Putamen (tissue), 1 donor: ENCODE measurements around the gene DDX39A.
"Not testable (repeated sequence)": the region's sequence is repeated elsewhere in the genome, so short reads cannot be mapped to it uniquely, and the experiment has no call there.

Source experiments
- DNase-seq: peaks from one replicate; pipeline ENCODE4 v3.0.0-alpha.2; 2016; ENCODE audit warnings: low spot score

DDX39A gene

DNA sequence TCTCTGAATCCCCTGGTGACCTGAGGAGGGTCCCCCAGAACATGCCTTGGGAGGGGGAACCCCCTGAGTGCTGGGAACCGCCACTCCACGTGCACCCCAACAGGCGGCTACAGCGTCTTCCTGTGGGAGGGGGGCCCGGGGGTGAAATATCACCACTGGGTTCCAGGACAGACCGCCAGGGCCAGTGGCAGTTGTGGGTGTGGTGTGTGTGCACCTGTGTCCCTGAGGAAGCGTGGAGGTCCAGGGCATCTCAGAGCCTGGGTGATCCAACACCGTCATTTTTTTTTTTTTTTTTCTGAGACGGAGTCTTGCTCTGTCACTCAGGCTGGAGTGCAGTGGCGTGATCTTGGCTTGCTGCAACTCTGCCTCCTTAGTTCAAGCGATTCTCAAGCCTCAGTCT is 33.6 kb downstream of the DDX39A start:
- DNase-seq, result no peak

GRCh38 chr19:14383661-14384555 is 35.2 kb downstream of the DDX39A start:
- DNase-seq, result no peak

DNA sequence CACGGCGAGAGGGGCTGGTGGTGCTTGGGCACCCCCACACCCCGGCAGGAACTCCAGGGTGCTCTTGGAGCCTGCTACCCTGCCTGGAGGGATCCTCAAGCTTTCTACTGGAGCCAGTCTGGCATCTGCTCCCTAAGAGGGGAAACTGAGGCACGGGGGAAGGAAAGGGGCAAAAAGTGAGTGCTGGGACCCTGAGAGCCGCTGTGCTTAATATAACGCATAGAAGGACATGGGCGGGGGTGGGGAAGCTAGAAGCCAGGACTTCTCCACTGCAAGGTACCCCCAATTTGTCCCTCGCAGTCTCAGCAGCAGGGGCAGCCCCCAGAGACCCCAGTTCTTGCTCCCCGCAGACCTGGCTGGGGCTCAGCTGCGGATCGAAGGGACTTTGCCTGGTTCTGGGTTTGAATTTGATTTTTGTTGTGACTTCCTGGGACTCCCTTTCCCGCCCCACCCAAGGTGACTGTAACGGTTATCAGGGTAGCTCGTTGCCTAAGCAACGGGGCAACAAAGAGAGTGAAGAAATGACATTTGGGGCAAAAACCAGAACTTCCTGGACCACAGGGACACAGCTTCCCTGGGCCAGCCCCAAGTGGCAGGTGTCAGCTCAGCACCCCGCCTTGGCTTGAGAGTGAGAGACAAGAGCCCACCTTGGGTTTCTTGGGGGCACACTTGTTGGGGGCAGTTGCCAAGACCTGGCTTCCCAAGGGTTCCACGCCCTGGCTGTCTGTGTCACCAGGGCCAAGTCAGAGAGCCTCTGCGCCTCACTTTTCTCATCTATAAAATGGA is 37.3 kb downstream of the DDX39A start:
- DNase-seq, result no peak

GRCh38 chr19:14379294-14380065 is 39.7 kb downstream of the DDX39A start:
- no peak for DNase-seq

GRCh38 chr19:14378890-14379289 is 40.3 kb downstream of the DDX39A start:
- no peak for DNase-seq

- DNase-seq, result no peak
Measured at GRCh38 chr19:14377883-14378328, 41.2 kb downstream of the DDX39A start.

GRCh38 chr19:14375582-14376291 is 43.4 kb downstream of the DDX39A start:
- no peak for DNase-seq

DNA sequence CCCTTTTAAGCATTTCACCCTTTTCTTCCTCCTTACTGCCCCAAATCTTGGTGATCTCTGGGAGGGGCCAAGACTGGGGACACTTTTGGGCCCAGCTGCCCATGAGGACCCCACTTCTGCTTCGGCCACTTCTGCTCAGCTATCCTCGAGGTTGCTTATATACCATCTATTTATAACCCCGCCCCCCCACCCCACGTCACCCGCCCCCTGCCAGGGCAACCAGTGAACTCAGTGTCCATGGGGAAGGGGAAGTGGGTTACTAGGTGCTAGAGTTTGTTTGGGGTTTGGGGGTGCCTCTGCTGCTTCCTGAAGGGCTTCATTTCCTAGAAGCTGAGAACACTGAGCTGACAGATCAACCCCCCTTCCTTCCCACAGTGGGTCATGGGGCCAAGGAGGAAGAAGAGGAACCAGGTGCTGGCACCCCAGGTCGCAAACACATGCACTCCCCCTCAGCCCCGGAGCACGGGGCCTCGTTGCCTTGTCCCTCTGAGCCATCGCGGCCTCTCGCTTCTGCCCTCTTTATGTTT is 44.0 kb downstream of the DDX39A start:
- DNase-seq, result no peak

DNA sequence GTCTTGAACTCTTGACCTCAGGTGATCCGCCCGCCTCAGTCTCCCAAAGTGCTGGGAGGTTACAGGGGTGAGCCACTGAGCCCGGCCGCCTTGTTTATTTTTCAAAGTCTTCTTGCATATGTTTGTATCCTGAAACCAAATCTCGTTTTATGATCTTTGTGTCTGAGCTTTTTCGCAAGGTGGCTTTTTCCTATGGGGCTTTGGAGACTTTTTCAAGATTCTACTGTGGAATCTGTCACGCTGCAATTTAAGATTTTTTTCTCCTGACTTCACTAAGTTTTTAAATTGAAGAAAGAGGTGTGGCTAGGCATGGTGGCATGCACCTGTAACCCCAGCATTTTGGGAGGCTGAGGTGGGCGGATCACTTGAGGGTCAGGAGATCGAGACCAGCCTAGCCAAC is 44.8 kb downstream of the DDX39A start:
- DNase-seq, result not testable (repeated sequence)

DNA sequence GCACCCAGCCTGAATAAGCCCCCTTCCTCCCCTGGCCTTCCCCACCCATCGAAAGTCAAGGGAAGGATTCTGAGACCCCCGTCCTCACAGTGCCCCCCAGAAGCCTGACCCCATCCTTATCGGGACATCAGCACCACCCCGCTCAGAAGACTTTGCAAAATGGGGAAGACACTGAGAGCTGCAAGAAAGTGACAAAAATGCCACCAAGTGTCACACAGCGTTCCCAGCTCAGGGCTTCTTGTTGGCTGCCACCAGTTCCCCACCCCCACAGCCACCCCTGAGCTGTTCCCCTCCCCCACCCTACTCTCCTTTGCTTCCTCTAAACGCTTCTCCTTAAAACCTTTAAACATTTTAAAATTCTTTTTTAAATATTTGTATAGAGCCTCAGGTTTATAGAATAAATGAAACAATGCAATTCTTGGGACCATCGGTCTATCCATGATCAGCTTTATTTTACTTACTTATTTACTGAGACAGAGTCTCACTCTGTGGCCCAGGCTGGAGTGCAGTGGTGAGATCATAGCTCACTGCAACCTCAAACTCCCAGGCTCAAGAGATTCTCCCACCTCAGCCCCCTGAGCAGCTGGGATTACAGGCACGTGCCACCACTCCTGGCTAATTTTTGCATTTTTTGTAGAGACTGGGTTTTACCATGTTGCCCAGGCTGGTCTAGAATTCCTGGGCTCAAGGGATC is 46.6 kb downstream of the DDX39A start:
- not testable (repeated sequence) for DNase-seq

DNA sequence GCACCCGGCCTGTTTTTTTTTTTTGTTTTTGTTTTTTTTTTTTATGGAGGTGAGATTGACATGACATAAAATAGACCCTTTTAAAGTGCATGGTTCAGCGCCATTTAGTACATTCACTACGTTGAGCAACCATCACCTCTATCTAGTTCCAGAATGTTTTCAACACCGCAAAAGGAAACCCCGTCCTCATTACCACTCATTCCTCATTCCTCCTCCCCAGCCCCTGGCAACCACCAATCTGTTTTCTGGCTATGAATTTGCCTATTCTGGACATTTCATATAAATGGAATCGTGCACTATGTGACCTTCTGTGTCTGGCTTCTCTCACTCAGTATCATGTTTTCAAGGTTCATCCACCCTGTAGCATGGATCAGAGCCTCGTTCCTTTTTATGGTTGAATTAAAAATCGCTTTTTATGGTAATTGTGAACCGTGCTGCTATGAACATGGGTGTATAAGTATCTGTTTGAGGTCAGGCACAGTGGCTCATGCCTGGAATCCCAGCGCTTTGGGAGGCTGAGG is 47.8 kb downstream of the DDX39A start:
- no peak for DNase-seq

DNA sequence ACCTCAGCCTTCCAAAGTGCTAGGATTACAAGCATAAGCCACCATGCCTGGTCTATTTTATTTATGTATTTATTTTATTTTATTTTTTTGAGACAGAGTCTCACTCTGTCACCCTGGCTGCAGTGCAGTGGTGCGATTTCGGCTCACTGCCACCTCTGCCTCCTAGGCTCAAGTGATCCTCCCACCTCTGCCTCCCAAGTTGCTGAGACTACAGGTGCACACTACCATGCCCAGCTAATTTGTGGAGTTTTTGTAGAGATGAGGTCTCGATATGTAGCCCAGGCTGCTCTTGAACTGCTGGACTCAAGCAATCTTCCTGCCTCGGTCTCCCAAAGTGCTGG is 48.2 kb downstream of the DDX39A start:
- no peak for DNase-seq

- no peak for DNase-seq
Measured at GRCh38 chr19:14370169-14370939, 48.8 kb downstream of the DDX39A start.

- DNase-seq, result no peak
Measured at GRCh38 chr19:14369399-14370168, 49.6 kb downstream of the DDX39A start.

- no peak for DNase-seq
Measured at GRCh38 chr19:14368011-14368513, 51.1 kb downstream of the DDX39A start.

DNA sequence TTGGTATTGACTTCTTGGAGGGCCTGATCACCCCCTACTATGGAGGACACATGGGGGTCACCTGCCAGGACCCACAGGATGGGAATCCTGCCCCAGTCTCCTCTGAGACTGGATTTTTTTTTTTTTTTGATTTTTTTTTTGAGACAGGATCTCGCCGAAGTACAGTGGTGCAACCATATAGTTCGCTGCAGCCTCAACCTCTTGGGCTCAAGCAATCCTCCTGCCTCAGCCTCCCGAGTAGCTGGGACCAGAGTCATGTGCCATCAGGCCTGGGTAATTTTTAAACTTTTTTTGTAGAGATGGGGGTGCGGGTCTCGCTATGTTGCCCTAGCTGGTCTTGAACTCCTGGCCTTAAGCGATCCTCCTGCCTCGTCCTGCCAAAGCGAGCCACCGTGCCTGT is 52.1 kb downstream of the DDX39A start:
- DNase-seq, result no peak

- DNase-seq, result no peak
Measured at GRCh38 chr19:14366529-14366928, 52.6 kb downstream of the DDX39A start.

- not testable (repeated sequence) for DNase-seq
Measured at GRCh38 chr19:14364098-14364443, 55.1 kb downstream of the DDX39A start.
